Activated naive CD4-positive, alpha-beta T cell treated with anti-CD3 and anti-CD28 coated beads, Interleukin-2, amount 50 U/mL, for 24 hours (primary cell): ENCODE results near the gene UBE2M.

ENCODE experiments used
- H3K27ac Mint-ChIP-seq: one replicate; pipeline ENCODE4 v1.8.0; 2021; ENCODE audit warnings: mild to moderate bottlenecking, mixed read lengths
- H3K27me3 Mint-ChIP-seq: one replicate; pipeline ENCODE4 v1.8.0; 2021; ENCODE audit warnings: mixed read lengths
- H3K36me3 Mint-ChIP-seq: one replicate; pipeline ENCODE4 v1.8.0; 2021; ENCODE audit warnings: mixed read lengths
- H3K4me1 Mint-ChIP-seq: one replicate; pipeline ENCODE4 v1.8.0; 2021; ENCODE audit warnings: mixed read lengths
- H3K4me3 Mint-ChIP-seq: one replicate; pipeline ENCODE4 v1.8.0; 2021; ENCODE audit warnings: mild to moderate bottlenecking, mixed read lengths
- H3K9me3 Mint-ChIP-seq: one replicate; pipeline ENCODE4 v1.8.0; 2021; ENCODE audit warnings: mixed read lengths

The UBE2M gene

GRCh38 chr19:58561373-58562121 is 3.1 kb upstream of the UBE2M start:
- Mint-ChIP-seq H3K4me1 (peaks cover 51% of the 10 kb centered on the region), H3K27ac (peak overlapping the region; percentile 17), H3K36me3 (peaks cover under 1% of the 10 kb centered on the region), H3K9me3 (no peaks in the 10 kb centered on the region), H3K4me3 (peak overlapping the region; percentile 90), H3K27me3 (no peaks in the 10 kb centered on the region)

- H3K36me3 Mint-ChIP-seq = peaks cover 5% of the 10 kb centered on the region
- H3K27ac Mint-ChIP-seq = no peak overlapping the region
- H3K9me3 Mint-ChIP-seq = no peaks in the 10 kb centered on the region
- peaks cover 57% of the 10 kb centered on the region for H3K4me1 Mint-ChIP-seq
- peak overlapping the region; percentile 99 for H3K4me3 Mint-ChIP-seq
- H3K27me3 Mint-ChIP-seq = no peaks in the 10 kb centered on the region
Measured at GRCh38 chr19:58560921-58561320, 2.5 kb upstream of the UBE2M start.

GRCh38 chr19:58560007-58560887 is 1.8 kb upstream of the UBE2M start:
- H3K9me3 Mint-ChIP-seq = no peaks in the 10 kb centered on the region
- H3K27me3 Mint-ChIP-seq = no peaks in the 10 kb centered on the region
- H3K36me3 Mint-ChIP-seq = peaks cover 5% of the 10 kb centered on the region
- H3K4me1 Mint-ChIP-seq = peaks cover 60% of the 10 kb centered on the region
- H3K4me3 Mint-ChIP-seq = peak overlapping the region; percentile 99
- H3K27ac Mint-ChIP-seq = peak overlapping the region; percentile 99

DNA sequence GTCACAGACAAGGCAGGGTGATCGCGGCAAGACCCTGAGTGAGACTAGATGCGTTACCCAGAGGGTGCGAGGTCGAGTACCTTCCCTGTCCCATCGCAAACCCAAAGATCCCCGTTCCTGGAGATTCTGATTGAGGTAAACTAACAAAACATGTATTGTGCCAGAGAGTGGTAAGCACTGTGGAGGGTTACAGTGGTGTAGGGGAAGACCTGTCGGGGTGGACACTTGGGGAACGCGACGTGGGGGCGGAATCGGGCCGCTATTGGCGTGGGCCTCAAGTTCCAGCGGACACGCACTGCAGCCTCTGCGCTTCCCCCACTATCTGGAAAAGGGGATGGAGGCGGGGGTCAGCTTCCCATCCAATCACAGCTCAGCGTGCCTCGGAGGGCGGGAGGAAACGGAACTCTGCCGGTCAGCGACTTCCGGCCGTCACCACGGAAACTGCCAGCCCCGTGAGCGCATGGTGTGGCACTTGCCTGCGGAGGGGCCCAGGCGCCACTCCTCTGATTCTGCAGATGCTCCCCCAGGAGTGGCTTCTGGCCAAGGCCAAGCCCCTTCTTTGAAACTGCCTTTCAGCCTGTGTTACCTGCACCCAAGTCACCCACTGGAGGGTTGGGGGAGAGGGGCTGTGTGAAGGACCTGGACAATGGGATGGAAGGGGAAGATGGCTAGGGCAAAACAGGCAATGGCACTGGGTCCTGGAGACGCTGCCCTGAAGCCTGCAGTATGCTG is 1.0 kb upstream of the UBE2M start:
- H3K4me3 Mint-ChIP-seq = peak overlapping the region; percentile 99
- peaks cover 62% of the 10 kb centered on the region for H3K4me1 Mint-ChIP-seq
- no peaks in the 10 kb centered on the region for H3K9me3 Mint-ChIP-seq
- H3K27ac Mint-ChIP-seq = peak overlapping the region; percentile 99
- H3K27me3 Mint-ChIP-seq = no peaks in the 10 kb centered on the region
- peaks cover 5% of the 10 kb centered on the region for H3K36me3 Mint-ChIP-seq

GRCh38 chr19:58558623-58559274 is 338 bp upstream of the UBE2M start:
- peak overlapping the region; percentile 99 for H3K4me3 Mint-ChIP-seq
- H3K36me3 Mint-ChIP-seq = peaks cover 8% of the 10 kb centered on the region
- H3K9me3 Mint-ChIP-seq = no peaks in the 10 kb centered on the region
- H3K4me1 Mint-ChIP-seq = peaks cover 60% of the 10 kb centered on the region
- H3K27ac Mint-ChIP-seq = peak overlapping the region; percentile 99
- no peaks in the 10 kb centered on the region for H3K27me3 Mint-ChIP-seq

GRCh38 chr19:58557221-58558065 is 968 bp downstream of the UBE2M start:
- Mint-ChIP-seq H3K4me3 (peak overlapping the region; percentile 99), H3K36me3 (peaks cover 15% of the 10 kb centered on the region), H3K27ac (peak overlapping the region; percentile 92), H3K27me3 (no peaks in the 10 kb centered on the region), H3K4me1 (peaks cover 63% of the 10 kb centered on the region), H3K9me3 (no peaks in the 10 kb centered on the region)

- no peaks in the 10 kb centered on the region for H3K9me3 Mint-ChIP-seq
- peaks cover 59% of the 10 kb centered on the region for H3K4me1 Mint-ChIP-seq
- peak overlapping the region; percentile 99 for H3K4me3 Mint-ChIP-seq
- H3K36me3 Mint-ChIP-seq = peaks cover 15% of the 10 kb centered on the region
- H3K27me3 Mint-ChIP-seq = no peaks in the 10 kb centered on the region
- peak overlapping the region; percentile 92 for H3K27ac Mint-ChIP-seq
Measured at GRCh38 chr19:58556622-58557220, 1.7 kb downstream of the UBE2M start.

DNA sequence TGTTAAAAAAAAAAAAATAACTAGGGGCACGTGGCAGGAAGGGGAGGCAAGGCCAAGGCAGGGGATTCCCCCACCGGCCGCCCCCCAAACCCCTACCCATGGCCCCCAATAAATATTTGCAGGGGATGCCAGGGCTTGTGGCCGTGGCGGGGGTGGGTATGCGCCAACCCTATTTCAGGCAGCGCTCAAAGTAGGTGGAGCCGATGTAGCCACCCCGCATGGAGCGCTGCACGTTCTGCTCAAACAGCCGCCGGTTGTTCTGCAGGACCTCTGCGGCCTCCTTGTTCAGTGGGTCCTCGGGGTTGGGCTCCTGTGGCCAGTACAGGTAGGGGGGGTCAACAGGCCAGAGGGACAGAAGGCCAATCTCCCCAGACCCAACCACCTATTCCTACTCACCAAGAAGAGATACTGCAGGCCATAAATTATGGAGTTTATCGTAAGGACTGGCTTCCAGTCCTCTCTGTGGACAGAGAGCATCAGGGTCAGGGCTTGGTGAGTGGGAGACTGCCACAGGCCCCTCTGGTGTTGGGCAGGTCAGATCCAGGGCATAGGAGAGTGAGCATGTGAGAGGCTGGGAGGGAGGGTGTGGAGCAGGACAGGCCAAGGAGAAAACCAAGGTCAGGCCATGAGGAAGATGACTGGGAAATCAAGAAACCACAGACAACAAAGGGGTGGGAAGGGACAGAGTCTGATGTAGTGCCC is 2.3 kb downstream of the UBE2M start:
- H3K4me1 Mint-ChIP-seq = peaks cover 54% of the 10 kb centered on the region
- peak overlapping the region; percentile 92 for H3K27ac Mint-ChIP-seq
- no peaks in the 10 kb centered on the region for H3K27me3 Mint-ChIP-seq
- no peaks in the 10 kb centered on the region for H3K9me3 Mint-ChIP-seq
- H3K36me3 Mint-ChIP-seq = peaks cover 16% of the 10 kb centered on the region
- peak overlapping the region; percentile 99 for H3K4me3 Mint-ChIP-seq

- H3K36me3 Mint-ChIP-seq = peaks cover 17% of the 10 kb centered on the region
- peak overlapping the region; percentile 97 for H3K4me3 Mint-ChIP-seq
- H3K27me3 Mint-ChIP-seq = no peaks in the 10 kb centered on the region
- peak overlapping the region; percentile 99 for H3K27ac Mint-ChIP-seq
- peaks cover 49% of the 10 kb centered on the region for H3K4me1 Mint-ChIP-seq
- H3K9me3 Mint-ChIP-seq = no peaks in the 10 kb centered on the region
Measured at GRCh38 chr19:58555369-58555885, 3.0 kb downstream of the UBE2M start.

DNA sequence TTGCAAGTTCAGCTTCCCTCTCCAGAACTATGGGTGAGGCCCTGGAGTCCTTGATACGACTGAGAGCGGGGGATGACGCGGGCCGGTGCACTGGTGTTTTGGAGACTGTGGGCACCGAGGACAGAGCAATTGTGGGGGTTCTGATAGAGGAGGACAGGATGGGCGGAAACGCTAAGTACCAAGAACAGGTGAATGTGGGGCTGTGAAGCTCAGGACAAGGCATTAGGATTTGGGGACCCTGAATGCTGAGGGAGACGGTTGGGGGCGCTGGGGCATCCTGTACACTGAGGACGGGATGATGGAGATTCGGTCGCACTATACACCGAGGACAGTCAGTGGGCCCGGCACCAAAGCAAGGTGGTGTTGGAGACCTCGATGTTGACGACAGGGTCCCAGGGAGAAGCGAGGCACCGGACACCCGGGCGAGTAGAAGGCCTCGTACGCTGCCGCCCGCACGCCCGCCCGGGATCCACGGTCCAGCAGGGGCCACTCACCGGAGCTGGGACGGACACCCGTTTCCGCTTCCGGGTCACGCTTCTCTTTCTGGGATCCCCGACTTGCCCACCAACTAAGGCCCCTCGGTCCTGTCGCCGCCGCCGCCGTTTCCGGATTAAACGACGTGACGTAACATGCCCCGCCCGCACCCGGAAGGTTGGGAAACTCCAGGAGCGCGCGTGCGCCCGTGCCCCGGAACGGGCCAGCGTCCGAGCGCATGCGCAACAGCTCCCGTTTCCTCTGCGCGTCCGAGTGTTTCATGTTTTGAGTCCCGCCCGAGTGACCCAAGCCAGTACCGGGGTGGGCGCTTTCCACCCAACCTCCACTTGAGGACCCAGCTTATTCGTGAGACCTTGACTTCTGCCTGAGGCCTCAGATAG is 3.7 kb downstream of the UBE2M start, which contains the start of gene CHMP2A:
CHMP2A (minus strand) TSS at position 612 of the 875 bp plus-strand sequence. CDS start 893 bp downstream, outside the sequence.
- Mint-ChIP-seq H3K4me3 (peak within 1 kb of the TSS; percentile 97), H3K9me3 (no peaks in the 10 kb centered on the region), H3K27ac (peak within 1 kb of the TSS; percentile 99), H3K27me3 (no peaks in the 10 kb centered on the region), H3K36me3 (peaks cover 19% of the 10 kb centered on the region), H3K4me1 (peaks cover 45% of the 10 kb centered on the region)

DNA sequence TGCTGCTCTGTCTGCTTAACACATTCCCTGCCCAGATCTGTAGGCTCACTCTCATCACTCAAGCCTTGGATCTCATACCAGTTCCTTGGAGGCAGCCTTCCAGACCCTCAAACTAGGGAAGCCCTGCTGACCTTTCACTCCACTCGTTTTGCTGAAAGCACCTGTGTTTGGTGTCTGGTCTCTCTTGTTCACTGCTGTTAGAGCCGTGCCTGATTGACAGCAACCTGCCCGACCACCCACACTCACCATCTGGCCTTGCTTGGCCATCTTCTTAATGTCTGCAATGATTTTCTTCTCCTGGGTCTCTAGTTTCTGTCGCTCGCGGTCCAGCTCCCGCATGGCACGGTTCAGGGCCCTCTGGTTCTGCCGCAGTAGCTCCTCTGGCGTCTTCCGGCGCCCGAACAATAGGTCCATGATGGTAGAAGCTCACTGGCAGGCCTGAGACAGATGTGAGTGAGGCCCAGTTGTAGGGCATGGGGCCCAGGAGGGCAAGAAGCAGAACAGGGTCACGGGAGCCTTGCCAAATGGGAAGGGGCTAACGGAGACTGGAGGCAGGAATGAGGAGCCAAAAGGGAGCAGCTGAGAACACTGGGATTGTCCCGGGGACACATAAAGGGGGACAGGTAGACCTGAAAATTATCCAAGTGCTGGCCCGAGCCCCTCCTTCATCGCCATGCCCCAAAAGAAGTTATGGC is 4.5 kb downstream of the UBE2M start:
- H3K27ac Mint-ChIP-seq = peak overlapping the region; percentile 99
- H3K36me3 Mint-ChIP-seq = peaks cover 19% of the 10 kb centered on the region
- peak overlapping the region; percentile 97 for H3K4me3 Mint-ChIP-seq
- no peaks in the 10 kb centered on the region for H3K9me3 Mint-ChIP-seq
- no peaks in the 10 kb centered on the region for H3K27me3 Mint-ChIP-seq
- peaks cover 43% of the 10 kb centered on the region for H3K4me1 Mint-ChIP-seq

GRCh38 chr19:58552655-58553054 is 5.8 kb downstream of the UBE2M start:
- Mint-ChIP-seq H3K4me1 (peaks cover 43% of the 10 kb centered on the region), H3K4me3 (peak overlapping the region; percentile 15), H3K9me3 (no peaks in the 10 kb centered on the region), H3K36me3 (peaks cover 23% of the 10 kb centered on the region), H3K27me3 (no peaks in the 10 kb centered on the region), H3K27ac (peak overlapping the region; percentile 71)
